H1 (cell line): ENCODE measurements around the gene PDP2. TPM values are rescaled to one million over a fixed set of nuclear protein-coding genes. Genes with fewer than 3 reads are reported as not detected.

Source experiments
- CTCF ChIA-PET: fragments of 300-600 bp; sonication (Branson Sonifier 250); formaldehyde crosslinking; loops from one replicate; lab custom pipeline; 2021; ENCODE audit not compliant: partially characterized antibody; lab: Charles Lee
- POLR2A ChIA-PET: fragments of 300-600 bp; sonication (Branson Sonifier 250); formaldehyde crosslinking; loops from one replicate; lab custom pipeline; 2021; ENCODE audit warnings: inconsistent platforms; ENCODE audit not compliant: partially characterized antibody; lab: Charles Lee
- DNase-seq, 2 experiments: peaks; one replicate each; pipeline versions ENCODE4 v3.0.0 to v3.0.0-alpha.2; 2010 to 2022; ENCODE audit warnings: low spot score in 2 of 2, low read depth in 1 of 2, mixed read lengths in 1 of 2
- FAIRE-seq: peaks from 2 replicates; lab custom pipeline; 2011; peaks lifted over from hg19 to GRCh38; lab: Jason Lieb, UNC
- H2AFZ ChIP-seq: 2 replicates; pipeline ENCODE4 v1.8.1; 2012; ENCODE audit warnings: low read length, inconsistent platforms
- H2AK5ac ChIP-seq: 2 replicates; pipeline ENCODE4 v1.6.1; 2013; ENCODE audit warnings: low read depth, low read length
- H2BK120ac ChIP-seq: replicated peaks from 2 replicates; pipeline ENCODE3; 2013; ENCODE audit warnings: low read depth, low read length, inconsistent platforms
- H2BK12ac ChIP-seq: 2 replicates; pipeline ENCODE4 v1.6.1; 2013; ENCODE audit warnings: low read depth, low read length
- H2BK15ac ChIP-seq: 2 replicates; pipeline ENCODE4 v1.6.1; 2013; ENCODE audit warnings: low read length
- H2BK20ac ChIP-seq: 2 replicates; pipeline ENCODE4 v1.6.1; 2013; ENCODE audit warnings: low read length
- H2BK5ac ChIP-seq: 2 replicates; pipeline ENCODE4 v1.6.1; 2013; ENCODE audit warnings: low read depth, low read length
- H3K14ac ChIP-seq: 2 replicates; pipeline ENCODE4 v1.6.1; 2013; ENCODE audit warnings: inconsistent platforms; ENCODE audit not compliant: insufficient read length
- H3K18ac ChIP-seq: 2 replicates; pipeline ENCODE4 v1.6.1; 2013; ENCODE audit warnings: low read length; ENCODE audit errors: extremely low read depth
- H3K23ac ChIP-seq: 2 replicates; pipeline ENCODE4 v1.6.1; 2013; ENCODE audit warnings: inconsistent platforms; ENCODE audit not compliant: insufficient read length
- H3K23me2 ChIP-seq: 2 replicates; pipeline ENCODE4 v1.6.1; 2013; ENCODE audit warnings: low read depth, low read length
- H3K27ac ChIP-seq: 2 replicates; pipeline ENCODE4 v1.6.1; 2011; ENCODE audit warnings: low read depth, low read length, inconsistent platforms
- H3K27me3 ChIP-seq, 4 experiments: replicated peaks in 1 of 4; 1 replicate in 1 of 4; 2 replicates in 3 of 4; pipeline versions ENCODE4 v1.6.1 to v1.8.1; 2011 to 2013; ENCODE audit warnings: low read length in 3 of 4, mild to moderate bottlenecking in 3 of 4, inconsistent platforms in 2 of 4, mixed read lengths in 2 of 4, moderate library complexity in 1 of 4; ENCODE audit not compliant: control insufficient read depth in 3 of 4, insufficient read depth in 3 of 4; ENCODE audit errors: extremely low read depth in 1 of 4
- H3K36me3 ChIP-seq, 4 experiments: 2 replicates each; pipeline versions ENCODE4 v1.6.1 to v1.8.1; 2011 to 2013; ENCODE audit warnings: mild to moderate bottlenecking in 4 of 4, low read length in 3 of 4, moderate library complexity in 2 of 4, control low read depth in 1 of 4, inconsistent platforms in 1 of 4; ENCODE audit not compliant: insufficient read depth in 4 of 4, control insufficient read depth in 2 of 4
- H3K4ac ChIP-seq: replicated peaks from 2 replicates; pipeline ENCODE3; 2013; ENCODE audit warnings: low read length, low read depth, mixed read lengths, inconsistent platforms; ENCODE audit not compliant: insufficient read length
- H3K4me1 ChIP-seq, 4 experiments: replicated peaks in 1 of 4; 1 replicate in 1 of 4; 2 replicates in 3 of 4; pipeline versions ENCODE4 v1.6.1 to v1.8.1; 2011 to 2013; ENCODE audit warnings: low read length in 3 of 4, inconsistent platforms in 2 of 4, mixed read lengths in 1 of 4; ENCODE audit not compliant: insufficient read depth in 4 of 4, control insufficient read depth in 3 of 4
- H3K4me2 ChIP-seq, 2 experiments: 2 replicates each; pipeline versions ENCODE4 v1.6.1 to v1.8.1; 2011 to 2013; ENCODE audit warnings: low read depth in 2 of 2, low read length in 2 of 2, control low read depth in 1 of 2, inconsistent platforms in 1 of 2, mild to moderate bottlenecking in 1 of 2; ENCODE audit not compliant: insufficient read depth in 1 of 2
- H3K4me3 ChIP-seq, 4 experiments: fragments of 200-600, 300-600 bp in 1 of 4; sonication (generic), shearing (Covaris generic), sonication (Bioruptor Twin) in 1 of 4; 2 replicates each; pipeline versions ENCODE4 v1.5.1 to v1.8.1; 2011 to 2016; ENCODE audit warnings: low read length in 4 of 4, low read depth in 3 of 4, control low read depth in 2 of 4, inconsistent platforms in 2 of 4, mild to moderate bottlenecking in 2 of 4, mixed read lengths in 1 of 4, moderate library complexity in 1 of 4; ENCODE audit not compliant: insufficient read depth in 2 of 4; ENCODE audit errors: extremely low read depth in 1 of 4
- H3K56ac ChIP-seq: replicated peaks from 2 replicates; pipeline ENCODE3; 2013; ENCODE audit warnings: low read depth, mild to moderate bottlenecking, mixed read lengths, low read length, inconsistent platforms; ENCODE audit not compliant: insufficient read length
- H3K79me1 ChIP-seq: 2 replicates; pipeline ENCODE4 v1.6.1; 2013; ENCODE audit warnings: low read depth, low read length, control low read depth
- H3K79me2 ChIP-seq, 2 experiments: 2 replicates each; pipeline versions ENCODE4 v1.6.1 to v1.8.1; 2012 to 2013; ENCODE audit warnings: low read length in 2 of 2, mild to moderate bottlenecking in 2 of 2, inconsistent platforms in 1 of 2; ENCODE audit not compliant: insufficient read depth in 2 of 2, control insufficient read depth in 1 of 2
- H3K9ac ChIP-seq, 4 experiments: replicated peaks in 1 of 4; 1 replicate in 1 of 4; 2 replicates in 3 of 4; pipeline versions ENCODE4 v1.6.1 to v1.8.1; 2011 to 2013; ENCODE audit warnings: low read depth in 3 of 4, low read length in 3 of 4, control low read depth in 2 of 4, mild to moderate bottlenecking in 2 of 4, moderate library complexity in 2 of 4, inconsistent platforms in 1 of 4; ENCODE audit errors: extremely low read depth in 1 of 4
- H3K9me3 ChIP-seq, 2 experiments: 2 replicates each; pipeline versions ENCODE4 v1.6.1 to v1.8.1; 2012 to 2013; ENCODE audit warnings: mild to moderate bottlenecking in 2 of 2, moderate library complexity in 2 of 2, control low read depth in 1 of 2, inconsistent platforms in 1 of 2, low read depth in 1 of 2, low read length in 1 of 2, mixed read lengths in 1 of 2; ENCODE audit not compliant: insufficient read depth in 2 of 2
- H4K20me1 ChIP-seq, 2 experiments: replicated peaks in 1 of 2; 2 replicates each; pipeline versions ENCODE3 to v1.8.1; 2011 to 2013; ENCODE audit warnings: inconsistent platforms in 2 of 2, low read length in 2 of 2, mild to moderate bottlenecking in 1 of 2; ENCODE audit not compliant: insufficient read depth in 2 of 2, control insufficient read depth in 1 of 2
- H4K5ac ChIP-seq: 2 replicates; pipeline ENCODE4 v1.6.1; 2013; ENCODE audit warnings: low read length, low read depth, mixed read lengths, inconsistent platforms; ENCODE audit not compliant: insufficient read length
- H4K8ac ChIP-seq: 2 replicates; pipeline ENCODE4 v1.8.0; 2013; ENCODE audit warnings: mild to moderate bottlenecking, moderate library complexity, low read length, inconsistent platforms; ENCODE audit not compliant: insufficient read depth; ENCODE audit errors: extremely low read depth
- H4K91ac ChIP-seq: replicated peaks from 2 replicates; pipeline ENCODE3; 2013; ENCODE audit warnings: low read length, mixed read lengths, inconsistent platforms; ENCODE audit not compliant: insufficient read length
- CHD1 ChIP-seq: IDR thresholded peaks from 2 replicates; pipeline ENCODE4 v1.6.1; 2012; ENCODE audit warnings: low read depth, low read length, improper control_type of control experiment
- HDAC6 ChIP-seq: IDR thresholded peaks from one replicate; pipeline ENCODE4 v1.7.1; 2012; ENCODE audit warnings: low read depth, mild to moderate bottlenecking, inconsistent platforms, low read length, moderate library complexity
- JUND ChIP-seq: IDR thresholded peaks from 2 replicates; pipeline ENCODE4 v1.6.1; 2011; ENCODE audit warnings: mild to moderate bottlenecking, improper control_type of control experiment, low read length
- KDM1A ChIP-seq: fragments of 200-600, 300-600 bp; sonication (generic); IDR thresholded peaks from 2 replicates; pipeline ENCODE4 v1.7.1; 2016; ENCODE audit warnings: mild to moderate bottlenecking, low read length, borderline replicate concordance
- PHF8 ChIP-seq: fragments of 200-600 bp; sonication (generic); conservative IDR thresholded peaks from 2 replicates; pipeline ENCODE4 v1.7.1; 2012; ENCODE audit warnings: low read depth, mild to moderate bottlenecking, inconsistent platforms, low read length, moderate library complexity
- WGBS, 2 experiments: shearing (Covaris generic) in 1 of 2; methylation state at CpG; one replicate each; pipeline versions ENCODE4 v1.1.6 to v1.1.7; 2013 to 2015; ENCODE audit warnings: low lambda C conversion rate in 2 of 2, mixed read lengths in 2 of 2, inconsistent platforms in 1 of 2, low coverage in 1 of 2, missing lambda C conversion rate in 1 of 2; ENCODE audit not compliant: insufficient replicate concordance in 2 of 2, insufficient coverage in 1 of 2, insufficient read length in 1 of 2; ENCODE audit errors: extremely low coverage in 1 of 2, missing lambda C conversion rate in 1 of 2; 5-methylcytosine and 5-hydroxymethylcytosine counted together
- polyA plus RNA-seq, 7 experiments: library from polyadenylated mRNA; depleted of rRNA in 3 of 7; stranded (reverse) in 5 of 7; unstranded in 2 of 7; fragments of >200 nt in 5 of 7; fragments of 200-250 nt in 2 of 7; gene quantifications; 1 replicate in 5 of 7; 2 replicates in 1 of 7; 4 replicates in 1 of 7; pipeline versions ENCODE4 v1.2.1 to v1.2.3, GENCODE V29; 2011 to 2013; ENCODE audit warnings: missing spikeins in 2 of 7, mixed read lengths in 2 of 7
- total RNA-seq: library from RNA; stranded (reverse); fragmentation: NEBNext Ultra II Directional; extraction: Animal tissue kit (Norgen Biotek cat#: 25700); gene quantifications from 2 replicates; pipeline ENCODE4 v1.2.1, GENCODE V29; 2021
- TF ChIP-seq, protein P1 (sequence below): IDR thresholded peaks from 2 replicates; pipeline ENCODE4 v1.6.1; 2012; ENCODE audit warnings: inconsistent platforms

The PDP2 gene
- total and polyA plus RNA-seq, 2 of the 8 experiments (the other 6 are each of a cell fraction or from before 2014, with no cell fraction given), result 11.7 to 36.5 TPM

DNA sequence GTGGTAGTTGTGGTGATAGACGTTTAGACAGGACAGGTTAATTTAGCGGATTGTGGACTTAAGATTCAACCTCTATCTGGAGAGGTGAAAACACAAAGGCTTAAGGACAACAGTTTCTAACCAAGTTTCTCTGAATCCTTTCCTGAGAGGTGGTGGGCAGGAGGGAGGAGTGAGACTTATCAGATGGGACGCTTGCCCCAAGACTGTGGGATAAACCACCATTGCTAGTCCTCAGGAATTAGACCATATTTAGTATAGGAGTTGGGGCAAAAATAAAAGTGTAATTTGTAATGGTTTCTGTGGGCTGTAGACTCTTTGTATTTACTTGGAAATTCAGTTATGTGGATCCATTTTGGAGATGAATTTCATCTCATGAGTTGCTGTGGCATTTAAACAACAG, 6.6 kb downstream of the PDP2 start:
- ChIA-PET POLR2A (interaction anchor here (1.5 kb wide), 1 partner anchor 8 kb away, joined by 4 read pairs; no protein-coding TSS in a partner anchor), CTCF (interaction anchor here (0.9 to 42.0 kb wide), 3 partner anchors 9 to 29 kb away, joined by 3 to 1009 read pairs (median 4); partner anchors contain the start of genes CDH16 and RRAD)
- Histone ChIP-seq H3K23me2 (no peaks in the 10 kb centered on the region), H4K20me1 (peaks cover 7 to 19% of the 10 kb centered on the region in 2 experiments), H3K56ac (no peak overlapping the region), H3K79me2 (peaks cover 0 to 21% of the 10 kb centered on the region in 2 experiments; a peak in 2 of 4 replicates), H2AK5ac (no peak overlapping the region), H3K14ac (no peak overlapping the region), H3K4me3 (no peak overlapping the region), H4K91ac (no peak overlapping the region), H3K4ac (no peak overlapping the region), H3K27me3 (no peaks in the 10 kb centered on the region), H2BK120ac (no peak overlapping the region), H3K79me1 (peaks cover 10% of the 10 kb centered on the region), H3K9ac (no peak overlapping the region), H2BK5ac (no peak overlapping the region), H4K8ac (no peak overlapping the region), H3K23ac (no peak overlapping the region), H3K27ac (no peak overlapping the region), H3K4me2 (no peak overlapping the region), H3K9me3 (no peaks in the 10 kb centered on the region), H2BK20ac (no peak overlapping the region), H2BK15ac (no peak overlapping the region), H3K36me3 (peaks cover 10 to 34% (median 22%) of the 10 kb centered on the region in 4 experiments), H2AFZ (no peak overlapping the region), H4K5ac (no peak overlapping the region), H3K18ac (no peak overlapping the region), H2BK12ac (no peak overlapping the region), H3K4me1 (0 out of 7 replicates have a peak, but pooled peaks cover 0 to 2% (median 0%) of the 10 kb centered on the region in 4 experiments)
- FAIRE-seq (no peak), DNase-seq (no peak)
- TF ChIP-seq HDAC6 (no peak), CHD1 (no peak), KDM1A (no peak), PHF8 (no peak), JUND (no peak)
- TF ChIP-seq, protein P1, sequence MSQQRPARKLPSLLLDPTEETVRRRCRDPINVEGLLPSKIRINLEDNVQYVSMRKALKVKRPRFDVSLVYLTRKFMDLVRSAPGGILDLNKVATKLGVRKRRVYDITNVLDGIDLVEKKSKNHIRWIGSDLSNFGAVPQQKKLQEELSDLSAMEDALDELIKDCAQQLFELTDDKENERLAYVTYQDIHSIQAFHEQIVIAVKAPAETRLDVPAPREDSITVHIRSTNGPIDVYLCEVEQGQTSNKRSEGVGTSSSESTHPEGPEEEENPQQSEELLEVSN, result no peak
- WGBS, 2 experiments, result 95% methylated on average over 3 of the region's 3 CpGs; no CpG with 5 or more reads in 1 of the 2 experiments
